Posterior vena cava (tissue), 2 donors: ENCODE results near the gene FST. TPM values are rescaled to one million over a fixed set of nuclear protein-coding genes. Genes with fewer than 3 reads are reported as not detected.

Experiments used
- DNase-seq: peaks from one replicate; pipeline ENCODE4 v3.0.0-alpha.2; 2020; ENCODE audit warnings: low spot score
- intact Hi-C, 2 donors: fragments of 100-400 bp; cut with DNase I; formaldehyde crosslinking; loops; one replicate each; pipeline versions ENCODE4 v1.14.1 to v1.14.2; 2022 to 2023
- total RNA-seq, 2 donors: library from RNA; stranded (reverse); fragmentation: NEBNext Ultra II Directional; extraction: Animal tissue kit (Norgen Biotek cat#: 25700); gene quantifications; one replicate each; pipeline ENCODE4 v1.2.1, GENCODE V29; 2021
- donor health status: DM: yes; HTN: yes; CAD: no.
- donor health status: DM: yes; HTN: yes; CAD: no.

The FST gene
- total RNA-seq, 2 donors from 2014 or later = 18.3 to 19.2 TPM

GRCh38 chr5:53472279-53472678 lies 8.2 kb upstream of the FST start:
- DNase-seq = no peak
- intact Hi-C loops = loop anchor here in 1 of 2 donors (10.0 kb wide), 1 partner anchor 743 kb away; no protein-coding TSS in a partner anchor

GRCh38 chr5:53472720-53473510 lies 7.5 kb upstream of the FST start:
- intact Hi-C loops = loop anchor here in 1 of 2 donors (10.0 kb wide), 1 partner anchor 742 kb away; no protein-coding TSS in a partner anchor

GRCh38 chr5:53473633-53474032 lies 6.8 kb upstream of the FST start:
- intact Hi-C loops = loop anchor here in 1 of 2 donors (10.0 kb wide), 1 partner anchor 741 kb away; no protein-coding TSS in a partner anchor

More at GRCh38 chr5:53472720-53473510, 7.5 kb upstream of the FST start:
- DNase-seq = no peak

GRCh38 chr5:53475320-53475719 lies 5.1 kb upstream of the FST start:
- intact Hi-C loops = loop anchor here in 1 of 2 donors (10.0 kb wide), 1 partner anchor 739 kb away; no protein-coding TSS in a partner anchor
- no peak for DNase-seq

More at GRCh38 chr5:53473633-53474032, 6.8 kb upstream of the FST start:
- DNase-seq = no peak

GRCh38 chr5:53476019-53476418 lies 4.4 kb upstream of the FST start:
- no peak for DNase-seq
- intact Hi-C loops = loop anchor here in 1 of 2 donors (10.0 kb wide), 1 partner anchor 739 kb away; no protein-coding TSS in a partner anchor

GRCh38 chr5:53476531-53477480 lies 3.6 kb upstream of the FST start:
- no peak for DNase-seq
- intact Hi-C loops = loop anchor here in 1 of 2 donors (10.0 kb wide), 1 partner anchor 738 kb away; no protein-coding TSS in a partner anchor

GRCh38 chr5:53478411-53479044 lies 1.9 kb upstream of the FST start:
- intact Hi-C loops = loop anchor here in 1 of 2 donors (10.0 kb wide), 1 partner anchor 736 kb away; no protein-coding TSS in a partner anchor
- peak; percentile 81 for DNase-seq

GRCh38 chr5:53479045-53479589 lies 1.3 kb upstream of the FST start:
- no peak for DNase-seq
- intact Hi-C loops = loop anchor here in 1 of 2 donors (10.0 kb wide), 1 partner anchor 736 kb away; no protein-coding TSS in a partner anchor

- intact Hi-C loops = loop anchor here (5.0 to 10.0 kb wide), 2 partner anchors 735 to 742 kb away; no protein-coding TSS in a partner anchor
- peak; percentile 89 for DNase-seq
Measured at GRCh38 chr5:53479590-53480415, 626 bp upstream of the FST start.

GRCh38 chr5:53481159-53481886 lies 894 bp downstream of the FST start:
- DNase-seq = no peak
- intact Hi-C loops = loop anchor here in 1 of 2 donors (5.0 kb wide), 1 partner anchor 741 kb away; no protein-coding TSS in a partner anchor

- intact Hi-C loops = loop anchor here in 1 of 2 donors (5.0 kb wide), 1 partner anchor 740 kb away; no protein-coding TSS in a partner anchor
- peak; percentile 95 for DNase-seq
Measured at GRCh38 chr5:53481887-53482716, 1.7 kb downstream of the FST start.

GRCh38 chr5:53482717-53483638 lies 2.5 kb downstream of the FST start:
- DNase-seq = no peak
- intact Hi-C loops = loop anchor here in 1 of 2 donors (5.0 kb wide), 1 partner anchor 739 kb away; no protein-coding TSS in a partner anchor

GRCh38 chr5:53487436-53487835 lies 7.0 kb downstream of the FST start:
- no peak for DNase-seq
- intact Hi-C loops = no loop called here

- no peak for DNase-seq
- intact Hi-C loops = no loop called here
Measured at GRCh38 chr5:53488195-53488722, 7.8 kb downstream of the FST start.

GRCh38 chr5:53490747-53491146 lies 10.3 kb downstream of the FST start:
- DNase-seq = no peak
- intact Hi-C loops = no loop called here
